ENCODE measurements around the gene PLPP7. TPM values are rescaled to one million over a fixed set of nuclear protein-coding genes. Genes with fewer than 3 reads are reported as not detected.
A peak's percentile ranks its signal among the peaks of the same experiment; 100 is the strongest.

The PLPP7 gene
- total RNA-seq, 2 donors from 2014 or later = 2.1 to 3.6 TPM

- H3K4me1 ChIP-seq = no peaks in the 10 kb centered on the region
- no peaks in the 10 kb centered on the region for H3K36me3 ChIP-seq (replicated peaks in 1 of 2; ENCODE audit: insufficient read depth in 1 of 2, low read depth in 2 of 2)
- H3K4me3 ChIP-seq = no peak overlapping the region
- H3K27ac ChIP-seq = peak overlapping the region in 1 of 4 donors; percentile 70
- WGBS, 2 donors = 61 to 77% methylated on average over 11 to 15 of the region's 15 CpGs
- no peak for DNase-seq
- H3K9me3 ChIP-seq = no peaks in the 10 kb centered on the region
- H3K27me3 ChIP-seq = no peaks in the 10 kb centered on the region
- no peak for ATAC-seq
- no peak for TF ChIP-seq POLR2A (IDR thresholded peaks at IDR 0.05)
- TF ChIP-seq CTCF (IDR thresholded peaks at IDR 0.05) = no peak
- intact Hi-C loops (cut with DNase I) = no loop called here
These were observed 32.1 kb upstream of the PLPP7 start for GRCh38 chr9:131257266-131258025.

GRCh38 chr9:131258186-131258585, 31.3 kb upstream of the PLPP7 start:
- no peak for DNase-seq
- no peaks in the 10 kb centered on the region for H3K27me3 ChIP-seq
- ATAC-seq = no peak
- H3K4me3 ChIP-seq = no peak overlapping the region
- H3K4me1 ChIP-seq = no peaks in the 10 kb centered on the region
- WGBS, 2 donors = 63 to 68% methylated on average over 12 to 14 of the region's 15 CpGs
- no peaks in the 10 kb centered on the region for H3K36me3 ChIP-seq (replicated peaks in 1 of 2; ENCODE audit: insufficient read depth in 1 of 2, low read depth in 2 of 2)
- no peak for TF ChIP-seq CTCF (IDR thresholded peaks at IDR 0.05)
- TF ChIP-seq POLR2A (IDR thresholded peaks at IDR 0.05) = no peak
- no peaks in the 10 kb centered on the region for H3K9me3 ChIP-seq
- intact Hi-C loops (cut with DNase I) = no loop called here
- no peak overlapping the region for H3K27ac ChIP-seq

- Histone ChIP-seq H3K36me3 (replicated peaks in 1 of 2; ENCODE audit: insufficient read depth in 1 of 2, low read depth in 2 of 2) (no peaks in the 10 kb centered on the region), H3K4me3 (no peak overlapping the region), H3K9me3 (no peaks in the 10 kb centered on the region), H3K27me3 (no peaks in the 10 kb centered on the region), H3K27ac (no peak overlapping the region), H3K4me1 (no peaks in the 10 kb centered on the region)
- no peak for TF ChIP-seq POLR2A (IDR thresholded peaks at IDR 0.05)
- no peak for TF ChIP-seq CTCF (IDR thresholded peaks at IDR 0.05)
- intact Hi-C loops (cut with DNase I) = no loop called here
- DNase-seq = no peak
- no peak for ATAC-seq
- WGBS, 2 donors = 64 to 68% methylated on average over 20 to 25 of the region's 25 CpGs
These were observed 30.7 kb upstream of the PLPP7 start for GRCh38 chr9:131258698-131259431.

- Histone ChIP-seq H3K27ac (no peak overlapping the region), H3K4me1 (no peaks in the 10 kb centered on the region), H3K4me3 (no peak overlapping the region), H3K9me3 (no peaks in the 10 kb centered on the region), H3K36me3 (replicated peaks in 1 of 2; ENCODE audit: insufficient read depth in 1 of 2, low read depth in 2 of 2) (no peaks in the 10 kb centered on the region), H3K27me3 (no peaks in the 10 kb centered on the region)
- ATAC-seq (no peak), DNase-seq (no peak)
- intact Hi-C loops (cut with DNase I) = no loop called here
- TF ChIP-seq CTCF (IDR thresholded peaks at IDR 0.05) (no peak), POLR2A (IDR thresholded peaks at IDR 0.05) (no peak)
- WGBS, 2 donors = 88 to 90% methylated on average over 11 to 12 of the region's 12 CpGs
These were observed 30.1 kb upstream of the PLPP7 start for GRCh38 chr9:131259432-131259898.
